Putamen (tissue), 1 donor: ENCODE measurements around the gene CNIH2.
"Not testable (repeated sequence)": the region's sequence is repeated elsewhere in the genome, so short reads cannot be mapped to it uniquely, and the experiment has no call there.

ENCODE experiments used
- DNase-seq: peaks from one replicate; pipeline ENCODE4 v3.0.0-alpha.2; 2016; ENCODE audit warnings: low spot score

The CNIH2 gene

GRCh38 chr11:66259956-66260355 is 18.0 kb upstream of the CNIH2 start:
- no peak for DNase-seq

DNA sequence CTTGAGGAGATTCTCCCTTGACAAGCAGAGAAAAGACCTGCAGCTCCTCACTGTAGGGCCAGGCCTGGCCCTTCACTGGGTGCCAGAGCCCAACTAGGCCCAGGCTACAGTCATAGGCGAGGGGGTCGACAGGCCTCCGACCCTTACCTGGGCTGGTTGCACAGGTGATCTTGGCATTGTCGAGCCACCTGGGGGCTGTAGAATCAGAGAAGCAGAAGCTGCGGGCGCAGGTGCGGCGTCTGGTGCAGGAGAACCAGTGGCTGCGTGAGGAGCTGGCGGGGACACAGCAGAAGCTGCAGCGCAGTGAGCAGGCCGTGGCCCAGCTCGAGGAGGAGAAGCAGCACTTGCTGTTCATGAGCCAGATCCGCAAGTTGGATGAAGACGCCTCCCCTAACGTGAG is 16.4 kb upstream of the CNIH2 start:
- DNase-seq = no peak

GRCh38 chr11:66262191-66262590 is 15.8 kb upstream of the CNIH2 start:
- DNase-seq = no peak

- no peak for DNase-seq
Measured at GRCh38 chr11:66262696-66263095, 15.3 kb upstream of the CNIH2 start.

GRCh38 chr11:66263231-66263630 is 14.7 kb upstream of the CNIH2 start:
- no peak for DNase-seq

DNA sequence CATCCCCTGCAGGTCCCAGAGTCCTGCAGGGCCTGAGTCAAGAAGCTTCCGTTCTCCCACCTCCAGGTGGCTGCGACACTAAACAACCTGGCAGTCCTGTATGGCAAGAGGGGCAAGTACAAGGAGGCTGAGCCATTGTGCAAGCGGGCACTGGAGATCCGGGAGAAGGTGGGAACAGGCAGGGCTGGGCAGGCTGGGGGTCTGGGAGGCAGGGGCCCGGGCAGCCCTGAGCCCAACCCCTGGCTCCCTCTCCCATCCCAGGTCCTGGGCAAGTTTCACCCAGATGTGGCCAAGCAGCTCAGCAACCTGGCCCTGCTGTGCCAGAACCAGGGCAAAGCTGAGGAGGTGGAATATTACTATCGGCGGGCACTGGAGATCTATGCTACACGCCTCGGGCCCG is 14.2 kb upstream of the CNIH2 start:
- DNase-seq = no peak

GRCh38 chr11:66264383-66264782 is 13.6 kb upstream of the CNIH2 start:
- DNase-seq = no peak

DNA sequence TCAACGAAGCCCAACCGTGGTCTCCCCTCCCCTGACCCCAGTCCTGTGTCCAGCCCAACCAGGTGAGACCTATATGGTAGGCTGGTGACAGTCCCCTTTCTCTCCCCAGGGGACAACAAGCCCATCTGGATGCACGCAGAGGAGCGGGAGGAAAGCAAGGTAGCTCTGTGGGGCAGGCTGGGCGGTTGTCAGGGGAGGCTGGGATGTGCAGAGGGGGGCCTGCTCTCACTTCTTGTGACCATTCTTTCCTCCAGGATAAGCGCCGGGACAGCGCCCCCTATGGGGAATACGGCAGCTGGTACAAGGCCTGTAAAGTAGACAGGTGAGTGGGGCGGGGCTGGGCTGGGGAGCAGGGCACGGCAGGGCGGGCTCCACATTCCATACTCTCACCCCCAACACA is 13.1 kb upstream of the CNIH2 start:
- no peak for DNase-seq

- no peak for DNase-seq
Measured at GRCh38 chr11:66265531-66266377, 12.2 kb upstream of the CNIH2 start.

GRCh38 chr11:66266378-66267038 is 11.5 kb upstream of the CNIH2 start:
- no peak for DNase-seq

DNA sequence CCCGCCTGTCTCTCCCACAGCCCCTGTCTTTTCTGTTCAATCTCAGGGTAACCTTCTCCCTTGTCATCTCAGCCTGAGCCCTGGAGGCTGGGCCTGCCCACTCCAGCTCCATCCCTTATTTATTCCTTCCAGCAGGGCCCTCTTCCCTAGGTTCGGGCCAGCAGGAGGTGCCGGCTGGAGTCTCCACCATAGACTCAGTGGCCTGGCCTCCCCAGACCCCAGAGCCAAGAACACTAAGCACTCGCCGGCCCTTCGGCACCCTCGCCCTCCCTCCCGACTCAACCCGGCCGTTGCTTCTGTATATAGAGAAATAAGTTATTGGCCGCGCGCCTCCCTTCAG is 11.0 kb upstream of the CNIH2 start:
- DNase-seq = no peak

GRCh38 chr11:66267379-66268243 is 10.4 kb upstream of the CNIH2 start:
- peak; percentile 90 for DNase-seq

DNA sequence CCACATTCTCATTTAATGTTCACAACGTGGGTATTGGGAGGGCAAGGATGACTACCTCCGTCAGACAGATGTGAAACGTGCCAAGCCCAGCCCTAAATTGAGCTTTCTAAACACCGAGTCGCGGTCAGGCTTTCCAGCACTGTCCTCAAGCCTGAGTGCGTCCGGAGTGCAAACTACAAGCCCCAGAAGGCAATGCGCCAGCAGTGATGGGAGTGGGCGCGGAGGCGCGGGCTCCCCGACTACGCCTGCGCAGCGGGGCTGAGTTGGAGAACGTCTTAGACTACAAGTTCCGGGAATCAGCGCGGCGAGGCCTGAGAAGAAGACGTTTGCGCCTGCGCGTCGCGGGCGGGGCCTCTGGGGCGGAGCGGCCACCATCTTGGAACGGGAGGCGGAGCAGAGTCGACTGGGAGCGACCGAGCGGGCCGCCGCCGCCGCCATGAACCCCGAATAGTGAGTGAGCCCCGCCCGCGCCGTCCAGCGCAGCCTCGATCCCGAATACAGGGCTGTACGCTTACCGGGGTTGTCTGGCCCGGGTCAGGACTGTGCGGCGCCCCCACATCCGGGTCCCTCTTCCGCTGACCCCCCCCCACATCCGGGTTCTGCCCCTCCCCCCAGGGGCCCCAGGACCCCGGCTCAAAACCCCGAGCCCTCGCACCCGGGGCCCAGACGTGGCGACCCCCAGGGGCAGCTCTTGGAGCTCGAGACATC is 9.6 kb upstream of the CNIH2 start, which contains the start of gene RAB1B:
Gene RAB1B, plus strand, starts transcription at position 396 of the 708 bp plus-strand sequence. Its CDS starts 41 bp downstream, at position 437.
- peak; percentile 99 for DNase-seq

DNA sequence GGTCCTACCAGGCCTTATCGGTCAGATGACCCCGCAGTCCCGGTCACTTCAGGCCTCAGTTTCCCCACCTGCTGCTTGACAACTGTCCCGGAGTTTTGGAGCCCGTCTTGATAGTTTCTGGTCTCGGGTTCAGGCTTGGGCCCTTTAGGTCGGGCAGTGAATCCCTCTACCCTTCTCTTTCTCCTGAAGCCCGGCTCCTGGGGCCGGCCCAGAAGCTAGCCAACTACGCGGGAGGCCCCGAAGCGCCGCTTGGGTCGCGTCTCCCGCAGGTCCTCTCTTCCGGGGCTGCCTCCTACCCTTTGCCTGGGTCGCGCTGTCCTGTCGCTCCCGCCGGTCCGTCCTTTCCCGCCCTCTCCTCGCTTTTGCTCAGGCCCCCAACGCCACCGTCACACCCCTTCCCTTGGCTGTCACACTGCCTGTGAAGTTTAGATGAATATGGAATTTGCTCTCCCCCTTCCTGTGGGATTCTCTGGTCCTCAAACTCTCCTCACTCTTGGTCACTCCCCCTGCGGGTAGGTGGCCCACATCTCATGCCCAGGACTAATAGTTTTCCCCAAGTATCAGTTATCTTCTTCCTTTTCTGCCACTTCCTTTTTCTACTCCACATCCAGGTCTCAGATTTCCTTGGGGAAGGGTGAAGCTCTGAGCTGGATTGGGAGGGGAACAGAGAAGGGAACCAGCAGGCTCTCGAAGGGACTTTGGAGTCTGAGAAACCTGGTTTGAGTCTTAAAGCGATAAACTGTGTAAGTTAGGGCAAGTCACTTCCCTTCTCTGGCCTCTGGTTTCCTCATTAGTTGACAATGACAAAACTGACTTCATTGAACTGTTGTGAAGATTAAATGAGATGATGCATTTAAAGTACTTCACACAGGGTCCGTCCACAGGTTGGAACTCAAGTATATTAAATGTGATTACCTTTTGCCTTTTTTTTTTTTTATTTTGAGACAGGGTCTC is 8.7 kb upstream of the CNIH2 start:
- DNase-seq = no peak

- DNase-seq = no peak
Measured at GRCh38 chr11:66271816-66272215, 6.2 kb upstream of the CNIH2 start.

- no peak for DNase-seq
Measured at GRCh38 chr11:66272596-66272995, 5.4 kb upstream of the CNIH2 start.

GRCh38 chr11:66274219-66274618 is 3.8 kb upstream of the CNIH2 start:
- DNase-seq = no peak

DNA sequence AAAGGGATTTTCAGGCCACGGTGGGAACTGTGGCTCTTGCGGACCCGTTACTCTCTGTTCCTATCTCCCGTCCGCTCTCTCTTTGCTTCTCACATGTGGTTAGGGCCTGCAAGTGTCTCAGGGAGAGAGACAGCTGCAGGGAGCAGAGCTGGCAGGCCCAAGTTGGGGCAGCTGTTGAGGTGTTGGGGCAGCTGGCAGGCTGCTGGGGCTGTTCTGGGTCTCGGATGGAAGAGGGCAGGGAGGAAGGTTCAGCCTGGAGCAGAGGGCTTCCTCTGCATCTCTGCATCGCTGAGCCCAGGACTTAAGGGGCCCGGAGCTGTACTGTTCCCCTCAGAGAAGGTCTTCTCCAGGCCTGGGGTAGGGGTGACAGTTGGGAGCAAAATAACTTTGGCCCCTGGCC is 2.6 kb upstream of the CNIH2 start:
- no peak for DNase-seq

DNA sequence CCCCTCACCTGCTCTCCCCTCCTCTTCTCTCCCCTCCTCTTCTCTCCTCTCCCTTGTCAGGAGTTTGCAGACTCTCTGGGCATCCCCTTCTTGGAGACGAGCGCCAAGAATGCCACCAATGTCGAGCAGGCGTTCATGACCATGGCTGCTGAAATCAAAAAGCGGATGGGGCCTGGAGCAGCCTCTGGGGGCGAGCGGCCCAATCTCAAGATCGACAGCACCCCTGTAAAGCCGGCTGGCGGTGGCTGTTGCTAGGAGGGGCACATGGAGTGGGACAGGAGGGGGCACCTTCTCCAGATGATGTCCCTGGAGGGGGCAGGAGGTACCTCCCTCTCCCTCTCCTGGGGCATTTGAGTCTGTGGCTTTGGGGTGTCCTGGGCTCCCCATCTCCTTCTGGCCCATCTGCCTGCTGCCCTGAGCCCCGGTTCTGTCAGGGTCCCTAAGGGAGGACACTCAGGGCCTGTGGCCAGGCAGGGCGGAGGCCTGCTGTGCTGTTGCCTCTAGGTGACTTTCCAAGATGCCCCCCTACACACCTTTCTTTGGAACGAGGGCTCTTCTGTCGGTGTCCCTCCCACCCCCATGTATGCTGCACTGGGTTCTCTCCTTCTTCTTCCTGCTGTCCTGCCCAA is 1.9 kb upstream of the CNIH2 start:
- DNase-seq = no peak

DNA sequence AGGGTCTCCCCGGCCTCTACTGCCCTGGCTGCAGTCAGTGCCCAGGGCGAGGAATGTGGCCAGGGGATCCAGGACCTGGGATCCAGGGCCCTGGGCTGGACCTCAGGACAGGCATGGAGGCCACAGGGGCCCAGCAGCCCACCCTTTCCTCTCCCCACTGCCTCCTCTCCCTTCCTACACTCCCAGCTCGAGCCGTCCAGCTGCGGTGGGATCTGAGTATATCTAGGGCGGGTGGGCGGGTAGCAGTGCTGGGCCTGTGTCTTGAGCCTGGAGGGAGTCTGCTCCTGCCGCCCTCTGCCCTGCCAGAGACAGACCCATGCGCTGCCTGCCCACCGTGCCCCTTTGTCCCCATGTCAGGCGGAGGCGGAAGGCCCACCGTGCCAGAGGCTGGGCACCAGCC is 1.4 kb upstream of the CNIH2 start:
- not testable (repeated sequence) for DNase-seq
